Thyroid gland (tissue), 4 donors: ENCODE measurements around the gene THSD7B. TPM values are rescaled to one million over a fixed set of nuclear protein-coding genes. Genes with fewer than 3 reads are reported as not detected.
"Not testable (repeated sequence)": the region's sequence is repeated elsewhere in the genome, so short reads cannot be mapped to it uniquely, and the experiment has no call there.

ENCODE experiments used
- DNase-seq, 2 donors: peaks; one replicate each; pipeline ENCODE4 v3.0.0-alpha.2; 2019
- H3K27ac ChIP-seq, 3 donors: fragments of 200-600 bp; sonication (generic); 1 replicate in 2 of 3; 2 replicates in 1 of 3; pipeline ENCODE4 v1.5.1; 2016 to 2019; ENCODE audit warnings: mild to moderate bottlenecking in 1 of 3, moderate library complexity in 1 of 3
- H3K27me3 ChIP-seq: fragments of 200-600 bp; sonication (generic); one replicate; pipeline ENCODE4 v1.5.1; 2019
- H3K36me3 ChIP-seq, 2 donors: fragments of 200-600 bp; sonication (generic); one replicate each; pipeline ENCODE4 v1.5.1; 2016 to 2019
- H3K4me1 ChIP-seq, 2 donors: fragments of 200-600 bp; sonication (generic); one replicate each; pipeline ENCODE4 v1.5.1; 2017 to 2019
- H3K4me3 ChIP-seq, 3 donors: fragments of 200-600 bp; sonication (generic); replicated peaks in 1 of 3; 1 replicate in 2 of 3; 2 replicates in 1 of 3; pipeline ENCODE4 v1.5.1; 2016; ENCODE audit warnings: mild to moderate bottlenecking in 1 of 3
- H3K9me3 ChIP-seq: fragments of 200-600 bp; sonication (generic); one replicate; pipeline ENCODE4 v1.5.1; 2017
- CTCF ChIP-seq, 6 experiments: fragments of 200-600 bp in 3 of 6; fragments of 450-650 bp in 3 of 6; sonication (generic) in 3 of 6; IDR thresholded peaks; one replicate each; pipeline ENCODE4 v1.5.1; 2016 to 2019; ENCODE audit warnings: antibody characterized with exemption in 6 of 6, mild to moderate bottlenecking in 2 of 6, inconsistent platforms in 1 of 6, moderate library complexity in 1 of 6
- POLR2A ChIP-seq, 2 donors: fragments of 450-650 bp; IDR thresholded peaks; one replicate each; pipeline ENCODE4 v1.6.1; 2017; ENCODE audit warnings: antibody characterized with exemption in 2 of 2, mild to moderate bottlenecking in 2 of 2, moderate library complexity in 1 of 2
- WGBS, 2 donors: methylation state at CpG; one replicate each; pipeline ENCODE4 v1.1.5; 2017; 5-methylcytosine and 5-hydroxymethylcytosine counted together
- intact Hi-C: fragments of 100-400 bp; cut with DNase I; formaldehyde crosslinking; loops from one replicate; pipeline ENCODE4 v1.15.1; 2023
- total RNA-seq, 4 donors: library from RNA; depleted of rRNA; stranded (reverse); fragments of >200 nt; gene quantifications; one replicate each; pipeline ENCODE4 v1.2.3, GENCODE V29; 2016

Gene THSD7B
- total RNA-seq, 4 donors from 2014 or later = 0.29 to 1.2 (median 0.92) TPM

DNA sequence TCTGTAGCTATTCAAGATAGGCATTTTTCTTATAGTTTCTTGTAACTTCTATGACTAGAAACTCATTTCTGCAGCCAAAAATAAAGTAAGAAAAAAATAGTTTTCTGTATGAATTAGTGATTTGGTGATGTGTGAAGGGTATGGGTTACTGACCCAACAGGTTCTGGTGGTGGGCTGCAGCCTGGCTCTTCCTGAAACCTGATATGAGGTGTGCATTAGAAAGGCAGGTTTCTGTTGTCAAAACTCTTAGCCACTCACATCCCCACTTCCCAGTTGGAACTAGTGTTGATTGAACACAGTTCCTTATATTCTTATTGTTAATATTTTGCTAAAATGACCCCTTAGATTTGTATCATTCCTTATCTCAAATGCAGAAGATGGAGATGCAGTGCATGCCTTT, 330.8 kb downstream of the THSD7B start:
- Histone ChIP-seq H3K4me1 (no peaks in the 10 kb centered on the region), H3K4me3 (no peak overlapping the region), H3K27ac (no peak overlapping the region), H3K36me3 (no peaks in the 10 kb centered on the region), H3K9me3 (no peaks in the 10 kb centered on the region), H3K27me3 (no peaks in the 10 kb centered on the region)
- intact Hi-C loops = no loop called here
- no peak for DNase-seq
- TF ChIP-seq CTCF (IDR thresholded peaks at IDR 0.05) (no peak), POLR2A (IDR thresholded peaks at IDR 0.05) (no peak)

GRCh38 chr2:137096693-137097092, 331.3 kb downstream of the THSD7B start:
- WGBS, 2 donors = 59 to 74% methylated on average over 1 of the region's 1 CpG
- H3K9me3 ChIP-seq = no peaks in the 10 kb centered on the region
- intact Hi-C loops = no loop called here

GRCh38 chr2:137101814-137102213, 336.5 kb downstream of the THSD7B start:
- H3K27ac ChIP-seq, intact Hi-C loops: not testable (repeated sequence)

More at GRCh38 chr2:137096693-137097092, 331.3 kb downstream of the THSD7B start:
- no peak for TF ChIP-seq CTCF (IDR thresholded peaks at IDR 0.05)
- no peak for TF ChIP-seq POLR2A (IDR thresholded peaks at IDR 0.05)
- no peak overlapping the region for H3K4me3 ChIP-seq
- H3K27ac ChIP-seq = no peak overlapping the region
- no peak for DNase-seq
- H3K27me3 ChIP-seq = no peaks in the 10 kb centered on the region
- H3K4me1 ChIP-seq = no peaks in the 10 kb centered on the region
- H3K36me3 ChIP-seq = no peaks in the 10 kb centered on the region

GRCh38 chr2:137107904-137108303, 342.6 kb downstream of the THSD7B start:
- no peak overlapping the region for H3K27ac ChIP-seq
- H3K9me3 ChIP-seq = no peaks in the 10 kb centered on the region
- H3K4me3 ChIP-seq = no peak overlapping the region
- H3K27me3 ChIP-seq = no peaks in the 10 kb centered on the region
- TF ChIP-seq CTCF (IDR thresholded peaks at IDR 0.05) (no peak), POLR2A (IDR thresholded peaks at IDR 0.05) (no peak)
- H3K4me1 ChIP-seq = no peaks in the 10 kb centered on the region
- DNase-seq = no peak
- H3K36me3 ChIP-seq = no peaks in the 10 kb centered on the region
- intact Hi-C loops = no loop called here

More at GRCh38 chr2:137101814-137102213, 336.5 kb downstream of the THSD7B start:
- H3K4me1 ChIP-seq, H3K4me3 ChIP-seq, H3K27me3 ChIP-seq, H3K9me3 ChIP-seq, H3K36me3 ChIP-seq, DNase-seq: not testable (repeated sequence)
- WGBS, 2 donors = 73% methylated on average over 3 of the region's 3 CpGs; no CpG with 5 or more reads in 1 of the 2 donors

GRCh38 chr2:137111896-137112295, 346.6 kb downstream of the THSD7B start:
- WGBS, 2 donors = 69 to 72% methylated on average over 5 of the region's 5 CpGs
- intact Hi-C loops = no loop called here
- H3K36me3 ChIP-seq = no peaks in the 10 kb centered on the region
- H3K4me1 ChIP-seq = no peaks in the 10 kb centered on the region
- H3K4me3 ChIP-seq = no peak overlapping the region
- no peak overlapping the region for H3K27ac ChIP-seq
- no peaks in the 10 kb centered on the region for H3K27me3 ChIP-seq
- no peak for TF ChIP-seq CTCF (IDR thresholded peaks at IDR 0.05)
- TF ChIP-seq POLR2A (IDR thresholded peaks at IDR 0.05) = no peak
- no peaks in the 10 kb centered on the region for H3K9me3 ChIP-seq
- no peak for DNase-seq
